Measurements from ENCODE around the gene OR10H2. TPM values are rescaled to one million over a fixed set of nuclear protein-coding genes. Genes with fewer than 3 reads are reported as not detected.
"Not testable (repeated sequence)": the region's sequence is repeated elsewhere in the genome, so short reads cannot be mapped to it uniquely, and the experiment has no call there.

OR10H2 gene
- total RNA-seq, result not detected

GRCh38 chr19:15727724-15728123 is at the start of gene OR10H2:
Gene OR10H2 (plus strand): TSS chr19:15728024. CDS start chr19:15728044, 20 bp downstream.
- no peak for DNase-seq

DNA sequence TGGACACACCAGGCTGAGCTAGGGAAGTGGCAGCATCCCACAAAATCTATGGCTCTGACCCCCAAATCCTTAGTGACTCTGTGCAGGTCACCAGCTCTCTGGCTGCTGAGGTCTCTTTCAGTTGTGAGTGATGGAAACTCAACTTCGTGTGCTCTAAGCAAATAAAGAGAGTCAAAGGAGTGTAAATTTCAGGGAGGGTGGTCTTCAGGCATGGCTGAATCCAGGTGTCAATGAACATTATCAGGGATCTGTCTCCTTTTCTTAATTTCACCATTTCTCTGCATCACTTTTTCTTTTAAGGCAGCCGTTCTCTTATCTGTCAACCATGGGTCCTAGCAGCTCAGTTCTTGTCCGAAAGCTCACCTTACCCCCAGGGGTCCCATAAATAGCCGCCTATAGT is 48.7 kb upstream of the OR10H2 start:
- no peak for DNase-seq

- DNase-seq, result not testable (repeated sequence)
These were observed 48.0 kb upstream of the OR10H2 start for GRCh38 chr19:15679865-15680264.

DNA sequence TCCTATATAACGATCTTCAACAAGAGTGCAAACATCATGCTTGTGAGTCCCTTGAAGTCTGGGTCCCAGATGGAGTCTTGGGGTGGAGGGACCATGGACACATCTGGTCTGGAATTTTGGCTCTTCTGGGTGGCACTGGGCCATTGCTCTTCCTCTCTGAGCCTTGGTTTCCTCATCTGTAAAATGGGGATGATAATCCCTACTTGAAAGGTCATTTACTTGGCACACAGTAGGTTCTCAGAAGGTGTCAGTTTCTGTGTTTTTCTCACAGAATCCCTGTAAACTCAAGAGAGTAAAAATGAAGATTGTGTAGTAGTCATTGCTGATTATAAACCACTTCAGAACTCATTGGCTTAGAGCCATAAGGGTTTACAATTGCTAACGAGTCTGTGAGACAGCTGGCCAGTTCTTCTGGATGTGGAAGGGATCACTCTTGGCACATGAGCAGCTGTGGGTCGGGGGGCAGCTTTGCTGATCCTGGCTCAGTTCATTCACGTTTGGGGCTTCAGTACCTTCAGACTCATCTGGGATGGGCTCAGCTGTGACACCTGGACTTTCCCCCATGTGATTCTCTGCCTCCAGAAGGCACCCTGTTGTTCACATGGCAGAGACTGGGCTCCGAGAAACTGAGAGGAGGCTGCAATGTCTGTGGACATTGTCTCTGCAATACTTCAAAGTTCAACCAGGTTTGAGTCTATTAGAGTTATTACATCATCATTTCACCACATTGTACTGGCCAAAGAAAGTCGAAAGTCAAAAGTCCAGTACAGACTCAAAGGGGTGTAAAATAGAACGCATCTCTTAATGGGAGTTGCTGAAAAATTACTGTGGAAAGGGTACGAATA is 47.1 kb upstream of the OR10H2 start:
- DNase-seq, result no peak

DNA sequence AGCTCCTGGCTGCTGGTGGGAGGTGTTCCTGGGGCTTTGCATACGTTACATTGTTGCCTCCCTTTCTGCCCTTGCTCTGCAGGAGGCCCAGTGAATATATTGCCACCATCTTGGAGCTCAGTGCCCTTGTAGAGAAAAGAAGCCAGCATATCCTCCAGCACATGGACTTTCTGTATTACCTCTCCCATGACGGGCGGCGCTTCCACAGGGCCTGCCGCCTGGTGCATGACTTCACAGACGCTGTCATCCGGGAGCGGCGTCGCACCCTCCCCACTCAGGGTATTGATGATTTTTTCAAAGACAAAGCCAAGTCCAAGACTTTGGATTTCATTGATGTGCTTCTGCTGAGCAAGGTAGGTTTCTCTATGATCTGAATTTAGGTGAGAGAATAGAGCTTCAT is 44.4 kb upstream of the OR10H2 start:
- DNase-seq, result no peak

GRCh38 chr19:15684828-15685227 is 43.0 kb upstream of the OR10H2 start:
- no peak for DNase-seq

GRCh38 chr19:15696654-15697194 is 31.1 kb upstream of the OR10H2 start:
- DNase-seq, result no peak

DNA sequence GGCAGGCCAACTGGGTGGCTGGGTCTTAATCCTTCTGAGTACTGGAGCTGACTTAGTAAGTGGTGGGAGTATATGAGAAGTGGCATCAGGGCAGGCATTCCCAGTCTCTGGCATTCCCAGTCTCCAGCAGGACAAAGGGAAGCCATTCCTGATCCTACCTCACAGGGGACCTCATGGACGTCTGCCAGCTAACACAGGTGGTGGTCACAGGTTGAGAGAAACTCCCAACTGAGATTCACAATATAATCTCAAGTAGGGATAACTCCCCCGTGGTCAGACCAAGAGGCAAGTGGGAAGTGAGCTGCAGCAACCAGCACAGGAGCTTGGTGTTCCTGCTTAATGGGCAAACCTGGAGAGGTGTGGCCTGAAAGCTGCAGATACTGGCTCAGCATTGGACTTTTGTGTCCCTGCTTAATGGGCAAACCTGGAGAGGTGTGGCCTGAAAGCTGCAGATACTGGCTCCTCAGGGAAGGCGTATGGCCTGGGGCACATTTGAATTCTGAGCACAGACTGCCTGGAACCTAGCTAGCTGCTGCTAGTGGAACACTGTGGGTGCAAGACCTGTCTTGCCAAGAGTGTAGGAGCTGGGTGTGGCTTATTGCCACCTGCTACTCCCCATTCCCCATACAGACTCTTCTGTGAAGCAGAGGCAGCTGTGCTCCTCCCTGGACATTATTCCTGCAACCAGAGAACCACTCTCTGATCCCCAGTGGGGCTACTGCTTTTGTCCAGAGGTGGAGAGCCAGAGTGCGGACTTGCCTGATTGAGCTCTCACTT is 25.9 kb upstream of the OR10H2 start:
- no peak for DNase-seq

DNA sequence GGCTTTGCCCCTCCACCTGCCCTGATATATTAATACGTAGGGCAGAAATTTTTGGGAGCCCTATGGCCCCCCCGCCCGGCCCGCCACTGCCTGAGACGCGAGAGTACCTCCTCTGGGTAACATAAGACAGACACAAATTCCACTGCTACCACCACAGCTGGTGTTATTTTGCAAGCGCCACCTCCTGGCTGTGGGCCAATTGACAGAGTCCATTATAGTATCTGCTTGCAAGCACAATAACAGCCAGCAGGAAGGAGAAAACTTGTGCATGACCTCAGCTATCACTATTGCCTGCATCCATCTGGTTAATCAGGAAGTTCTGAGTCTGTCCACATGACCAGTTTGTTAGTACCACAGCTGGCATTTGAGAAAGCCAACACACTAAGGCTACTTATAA is 25.3 kb upstream of the OR10H2 start:
- no peak for DNase-seq

DNA sequence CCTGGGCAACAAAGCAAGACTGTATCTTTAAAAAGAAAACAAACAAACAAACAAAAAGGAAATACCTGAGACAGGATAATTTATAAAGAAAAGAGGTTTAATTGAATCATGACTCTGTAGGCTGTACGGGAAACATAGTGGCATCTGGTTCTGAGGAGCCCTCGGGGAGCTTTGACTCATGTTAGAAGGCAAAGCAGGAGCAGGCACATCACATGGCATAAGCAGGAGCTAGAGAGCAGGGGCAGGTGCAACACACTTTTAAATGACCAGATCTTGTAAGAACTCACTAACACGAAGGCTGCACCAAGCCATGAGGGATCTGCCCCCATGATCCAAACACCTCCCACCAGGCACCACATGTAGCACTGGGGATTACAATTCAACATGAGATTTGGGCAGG is 13.2 kb upstream of the OR10H2 start:
- DNase-seq, result no peak

GRCh38 chr19:15715642-15716041 is 12.2 kb upstream of the OR10H2 start:
- DNase-seq, result no peak

DNA sequence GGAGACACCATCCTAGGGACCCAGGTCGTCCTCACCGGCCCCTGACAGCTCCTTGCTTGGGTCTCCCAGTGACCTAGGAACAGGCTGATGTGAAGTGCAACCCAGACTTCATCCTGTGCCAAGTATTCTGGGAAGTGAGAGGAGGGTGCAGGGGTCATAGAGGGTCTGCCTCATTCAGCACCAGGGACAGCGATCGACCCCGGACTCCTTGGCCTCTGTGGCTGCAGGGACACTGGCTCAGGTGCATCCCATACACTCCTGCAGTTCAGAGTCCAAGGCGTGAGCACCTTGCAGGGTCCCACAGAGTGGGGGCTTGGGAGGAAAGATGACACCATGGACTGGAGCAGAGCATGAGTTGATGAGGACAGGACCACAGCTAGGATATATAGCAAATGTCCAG is 10.0 kb upstream of the OR10H2 start:
- DNase-seq, result no peak

DNA sequence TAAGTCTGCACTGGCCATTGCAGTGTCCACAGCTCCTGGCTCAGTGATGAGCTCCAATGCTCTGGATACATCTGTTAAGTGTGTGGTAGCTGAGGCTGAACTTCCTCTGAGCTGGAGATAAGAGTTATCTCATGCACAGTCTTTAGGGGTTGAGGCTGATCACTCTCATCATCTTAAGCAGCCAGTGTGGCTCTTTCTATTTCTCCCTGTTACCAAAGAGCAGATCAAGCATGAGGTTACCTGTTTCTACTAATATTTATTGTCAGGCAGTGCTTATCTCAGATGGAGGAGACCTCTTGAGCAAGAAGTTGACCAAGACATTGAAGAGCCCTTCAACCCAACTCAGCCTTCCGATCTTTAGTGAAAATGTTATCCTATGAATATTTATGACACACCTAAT is 6.6 kb upstream of the OR10H2 start:
- no peak for DNase-seq

DNA sequence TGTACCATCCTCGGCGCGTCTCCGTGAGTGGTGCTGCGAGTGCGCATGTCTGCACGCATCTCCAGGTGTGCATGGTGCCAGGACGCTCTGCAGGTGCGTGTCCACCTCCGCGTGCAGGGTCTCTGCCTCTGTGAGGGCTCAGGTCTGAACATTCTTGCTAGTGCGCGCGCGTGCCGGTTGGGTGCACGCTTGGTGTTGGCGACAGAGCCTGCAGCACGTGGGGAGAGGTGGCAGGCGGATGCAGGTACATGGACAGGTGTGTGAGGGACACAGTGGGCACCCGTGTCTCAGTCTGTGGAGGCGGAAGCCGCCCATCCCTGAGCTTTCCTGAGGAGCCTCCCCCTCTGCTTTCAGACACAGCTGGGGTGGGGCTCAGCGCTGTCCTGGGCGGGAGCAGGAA is 4.9 kb upstream of the OR10H2 start:
- DNase-seq, result no peak

DNA sequence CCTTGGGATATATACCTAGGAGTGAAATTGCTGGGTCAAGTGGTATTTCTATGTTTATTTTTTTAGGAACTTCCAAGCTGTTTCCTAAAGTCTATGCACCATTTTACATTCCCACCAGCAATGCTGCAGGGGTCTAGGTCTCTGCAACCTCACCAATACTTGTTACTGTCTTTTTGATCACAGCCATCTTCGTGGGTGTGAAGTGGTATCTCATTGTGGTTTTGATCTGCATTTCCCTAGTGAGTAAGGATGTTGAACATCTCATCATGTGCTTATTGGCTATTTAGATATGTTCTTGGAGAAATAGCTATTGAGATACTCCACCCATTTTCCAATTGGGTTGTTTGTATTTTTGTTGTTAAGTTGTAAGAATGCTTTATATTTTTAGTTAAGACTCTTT is 2.7 kb downstream of the OR10H2 start:
- DNase-seq, result no peak

DNA sequence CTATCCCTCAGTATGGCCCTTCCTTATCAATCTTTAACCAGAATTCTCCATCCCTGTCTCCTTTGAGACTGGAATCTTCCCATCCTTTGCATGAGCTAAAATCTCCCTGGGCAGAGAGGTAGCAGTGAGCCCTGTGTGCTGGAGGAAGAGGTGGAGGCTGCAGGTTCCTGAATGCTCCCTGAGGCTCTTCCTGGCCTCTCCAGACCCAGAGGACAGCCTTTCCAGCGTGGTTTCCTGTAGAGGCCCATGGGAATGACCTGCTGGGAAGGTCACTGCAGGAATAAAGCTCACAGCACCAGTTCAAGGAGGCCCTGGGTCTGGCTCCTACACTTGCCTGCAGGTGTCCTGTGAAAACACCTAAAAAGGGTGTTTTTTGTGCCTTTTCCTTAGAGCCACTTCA is 4.6 kb downstream of the OR10H2 start:
- DNase-seq, result no peak

DNA sequence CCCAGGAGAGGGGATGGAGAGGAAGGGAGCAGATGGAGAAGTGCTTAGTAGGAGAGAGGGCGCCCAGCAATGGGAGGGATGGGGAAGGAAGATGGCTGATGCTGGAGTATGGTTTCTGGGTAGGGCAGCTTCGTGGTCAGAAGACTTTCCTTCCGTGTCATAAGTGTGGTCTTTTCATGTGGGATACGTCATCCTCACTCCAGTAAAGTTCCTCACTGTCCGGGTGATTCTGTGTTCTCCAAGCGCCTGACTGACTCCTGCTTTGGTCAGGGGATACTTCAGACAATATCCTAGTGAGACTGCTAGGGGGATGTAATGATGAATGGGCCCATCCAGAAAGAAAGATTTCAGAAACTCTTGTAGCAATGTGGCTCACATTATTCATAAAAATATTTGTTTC is 6.1 kb downstream of the OR10H2 start:
- no peak for DNase-seq

DNA sequence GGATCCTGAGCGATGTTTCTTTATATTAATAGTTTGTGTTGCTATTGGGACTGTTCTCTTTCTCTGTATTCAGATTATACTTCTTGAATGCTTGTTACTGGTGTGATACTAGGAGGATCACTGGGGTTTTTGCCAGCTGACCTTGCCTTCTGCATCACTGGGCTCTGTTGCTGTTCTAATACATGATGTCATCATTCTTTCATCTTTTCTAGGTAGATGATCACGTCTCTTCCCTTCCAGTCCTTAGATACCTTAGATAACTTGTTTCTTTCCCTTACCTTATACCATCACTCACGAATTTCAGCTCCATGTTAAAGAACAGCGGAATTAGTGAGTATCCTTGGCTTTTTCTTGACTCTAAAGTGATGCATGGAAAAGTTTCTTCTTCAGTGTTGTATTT is 9.9 kb downstream of the OR10H2 start, which contains the start of gene OR10H3:
OR10H3 (plus strand) TSS at position 264 of the 400 bp plus-strand sequence. CDS start 3,408 bp downstream, outside the sequence.
- DNase-seq, result no peak

DNA sequence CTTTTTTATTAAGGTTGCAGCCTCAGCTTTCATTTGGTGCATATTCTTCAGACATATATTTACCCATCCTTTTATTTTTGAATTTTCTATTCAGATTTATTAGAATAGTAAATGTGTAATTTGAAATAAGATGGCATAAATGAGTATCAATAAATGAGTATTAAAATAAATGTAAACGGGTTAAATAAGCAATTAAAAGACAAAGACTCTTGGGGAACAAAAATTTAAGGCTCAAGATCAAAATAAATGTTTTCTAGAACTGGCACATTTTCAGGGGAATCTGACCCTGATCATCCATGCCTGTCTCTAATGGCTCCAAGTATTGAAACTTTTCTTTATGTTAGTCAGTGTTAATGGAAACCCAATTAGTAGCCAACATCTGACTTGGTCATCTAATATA is 13.0 kb downstream of the OR10H2 start:
- no peak for DNase-seq

DNA sequence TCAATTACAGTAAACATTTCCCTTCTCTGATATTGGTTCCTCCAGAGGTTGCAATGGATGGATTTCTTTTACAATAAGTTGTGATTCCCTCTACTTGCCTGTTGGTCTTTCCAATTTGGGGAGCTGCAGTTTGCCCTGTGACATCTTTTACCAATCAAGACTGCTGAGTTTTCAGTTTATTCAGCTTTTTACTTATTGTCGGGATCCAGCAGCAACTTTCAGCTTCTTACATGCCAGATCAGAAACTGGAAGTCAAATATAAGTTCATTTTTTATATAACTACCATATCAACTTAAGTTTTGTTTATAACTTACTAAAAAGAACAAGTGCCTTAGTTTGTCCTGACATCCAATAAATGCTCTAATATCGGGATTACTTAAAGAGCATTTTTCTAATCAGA is 20.4 kb downstream of the OR10H2 start:
- no peak for DNase-seq

- no peak for DNase-seq
These were observed 30.6 kb downstream of the OR10H2 start for GRCh38 chr19:15758379-15758778.

DNA sequence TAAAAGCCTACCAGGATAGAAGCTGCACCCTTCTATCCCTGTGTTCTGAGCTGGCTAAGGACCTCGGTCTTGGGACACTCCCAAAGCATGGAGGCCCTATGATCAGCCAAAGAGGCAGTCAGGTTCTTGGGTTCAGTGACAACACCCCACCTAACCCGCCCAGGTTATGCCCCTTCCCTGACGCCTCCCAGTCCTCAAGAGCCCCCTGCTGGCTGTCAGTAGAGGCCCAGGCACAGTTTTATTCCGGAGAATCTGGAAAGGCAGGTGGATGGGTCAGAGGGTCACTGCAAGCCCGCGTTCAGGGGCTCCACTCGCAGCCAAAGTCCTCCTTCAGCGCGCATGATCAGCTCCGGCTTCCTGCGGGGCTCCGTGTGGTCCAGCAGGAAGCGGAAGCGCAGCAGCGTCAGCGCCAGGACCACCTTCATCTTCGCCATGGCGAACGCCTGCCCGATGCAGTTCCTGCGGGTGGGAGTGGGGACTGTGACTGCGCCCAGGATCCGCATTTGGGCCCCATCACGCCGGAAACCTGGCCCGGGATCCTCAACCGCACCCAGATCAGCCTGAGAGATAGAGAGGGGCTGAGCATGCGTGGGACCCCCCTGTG is 32.2 kb downstream of the OR10H2 start:
- DNase-seq, result no peak

DNA sequence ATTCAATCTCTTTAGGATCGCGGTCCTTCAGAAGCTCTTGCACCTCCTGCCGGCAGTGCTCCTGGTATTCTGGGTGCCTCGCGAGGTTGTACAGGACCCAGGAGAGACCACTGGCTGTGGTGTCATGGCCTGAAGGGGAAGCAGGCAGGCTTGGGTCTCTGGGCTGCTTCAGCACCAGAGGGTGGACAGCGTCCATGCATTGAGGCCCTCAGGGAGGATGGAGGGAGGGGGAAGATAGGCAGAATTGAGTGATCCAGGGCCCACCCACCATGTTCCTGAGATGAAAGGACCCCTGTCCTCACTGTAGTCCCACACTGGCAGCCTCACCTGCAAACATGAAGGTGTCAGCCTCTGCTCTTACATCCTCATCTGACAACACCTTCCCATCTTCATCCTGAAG is 41.8 kb downstream of the OR10H2 start:
- no peak for DNase-seq

Measured in effector CD4-positive, alpha-beta T cell (primary cell).